Stimulated activated CD4-positive, alpha-beta T cell treated with anti-CD3 and anti-CD28 coated beads, TNF-alpha, amount 100 ng/mL, for 1 hour (primary cell): ENCODE measurements around the gene NEK11.

Experiments
- DNase-seq, 3 donors: peaks; one replicate each; pipeline ENCODE4 v3.0.0-alpha.2; 2020; ENCODE audit warnings: low read depth in 3 of 3, low spot score in 1 of 3

Gene NEK11

DNA sequence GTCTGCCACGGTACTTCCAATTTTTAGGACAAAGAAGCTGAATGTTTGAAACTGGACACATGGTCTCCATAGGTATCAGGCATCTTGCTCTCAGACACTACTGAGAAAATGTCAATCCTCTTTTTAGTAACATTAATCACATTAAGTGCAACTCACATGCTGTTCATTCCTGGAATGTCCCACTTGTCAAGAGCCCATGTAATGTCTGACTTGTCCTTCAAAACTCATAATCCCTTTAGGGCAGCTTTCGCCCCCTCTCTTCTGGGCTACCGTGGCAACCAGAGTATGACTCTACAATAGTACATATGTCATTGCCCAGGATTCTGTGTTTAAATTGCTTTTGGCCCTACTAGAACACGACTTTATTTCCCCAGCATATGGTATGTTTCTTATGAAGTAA is 367.2 kb downstream of the NEK11 start:
- DNase-seq = no peak

DNA sequence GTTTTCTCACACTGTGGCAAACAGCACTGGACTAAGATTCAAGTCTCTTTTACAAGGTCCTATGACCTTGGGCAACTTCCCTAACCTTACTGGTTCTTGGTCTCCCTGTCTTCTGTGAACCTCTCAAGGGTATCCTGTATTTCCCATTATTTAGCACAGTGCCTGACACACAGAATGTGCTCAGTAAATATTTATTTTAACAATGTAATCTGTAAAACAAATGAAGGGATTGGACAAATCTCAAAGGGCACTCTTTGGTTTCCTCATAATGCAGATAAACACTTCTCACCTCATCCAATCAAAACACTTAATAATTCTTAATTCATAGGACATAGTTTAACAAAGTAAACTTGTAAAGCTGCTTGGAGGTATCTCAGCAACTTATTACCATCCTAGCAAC is 367.7 kb downstream of the NEK11 start:
- no peak for DNase-seq

DNA sequence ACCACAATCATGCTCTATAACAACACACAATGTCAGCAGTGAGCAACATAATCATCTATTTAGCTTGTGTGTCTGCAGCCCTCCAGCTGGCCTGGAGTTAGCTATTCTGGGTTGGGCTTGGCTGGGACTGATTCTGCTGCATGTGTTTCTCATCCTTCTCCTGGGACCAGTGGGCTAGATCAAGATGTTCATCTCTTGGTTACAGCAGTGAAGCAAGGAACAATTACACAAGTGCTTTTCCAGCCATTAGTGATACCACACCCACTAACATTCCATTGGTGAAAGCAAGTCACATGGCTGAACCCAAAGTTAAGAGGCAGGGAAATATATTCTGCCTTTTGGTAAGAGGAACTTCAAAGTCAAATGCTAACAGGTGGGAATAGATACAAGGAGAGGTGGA is 369.5 kb downstream of the NEK11 start:
- no peak for DNase-seq

DNA sequence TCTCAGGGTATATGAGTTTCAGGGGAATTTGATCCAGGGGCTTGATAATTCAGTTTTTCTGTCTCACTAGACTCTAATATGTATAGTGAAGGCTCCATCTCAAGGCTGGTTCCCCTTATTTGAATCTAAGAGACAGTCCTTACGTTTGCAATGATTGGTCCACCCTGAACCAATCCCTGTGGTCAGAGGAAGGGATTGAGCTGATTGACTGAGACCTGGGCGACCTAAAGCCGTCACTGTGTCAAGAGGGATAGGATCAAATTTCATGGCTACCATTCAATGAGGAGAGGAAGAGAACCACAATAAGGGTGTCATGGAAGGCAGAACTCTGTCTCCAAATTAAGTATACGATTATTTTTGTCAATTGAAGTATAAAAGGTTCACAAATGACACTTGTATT is 371.2 kb downstream of the NEK11 start:
- no peak for DNase-seq
